ENCODE results near the gene CMTM4. TPM values are rescaled to one million over a fixed set of nuclear protein-coding genes. Genes with fewer than 3 reads are reported as not detected.

The CMTM4 gene
- polyA plus RNA-seq, 1 donor (not counting 4 experiments of a cell fraction or from before 2014, with no cell fraction given), result 23.1 TPM

GRCh38 chr16:66699898-66700297 is 3.4 kb upstream of the CMTM4 start:
- Histone ChIP-seq H2AFZ (ENCODE audit: control insufficient read depth, low read length) (no peak overlapping the region), H3K4me2 (ENCODE audit: control insufficient read depth, extremely low read depth, insufficient read depth, low read depth, low read length) (no peak overlapping the region), H3K9me1 (ENCODE audit: control insufficient read depth, extremely low read depth, insufficient read depth, low read length) (no peaks in the 10 kb centered on the region), H4K20me1 (ENCODE audit: control insufficient read depth, extremely low read depth, insufficient read depth, low read length) (no peaks in the 10 kb centered on the region), H3K9ac (ENCODE audit: control insufficient read depth, extremely low read depth, insufficient read depth, low read length) (no peak overlapping the region), H3K4me1 (ENCODE audit: control insufficient read depth, extremely low read depth, insufficient read depth, low read length) (peaks cover 18% of the 10 kb centered on the region), H3K9me3 (ENCODE audit: control insufficient read depth, low read depth, low read length) (no peaks in the 10 kb centered on the region), H3K27ac (ENCODE audit: control insufficient read depth, insufficient read depth, low read length) (no peak overlapping the region), H3K79me2 (ENCODE audit: control insufficient read depth, insufficient read depth, low read length) (peaks cover 12% of the 10 kb centered on the region), H3K36me3 (ENCODE audit: control insufficient read depth in 2 of 2, extremely low read depth in 1 of 2, insufficient read depth in 2 of 2, low read length in 2 of 2) (no peaks in the 10 kb centered on the region), H3K4me3 (ENCODE audit: control insufficient read depth in 2 of 3, extremely low read depth in 1 of 3, insufficient read depth in 2 of 3, low read depth in 1 of 3, low read length in 3 of 3) (no peak overlapping the region), H3K27me3 (ENCODE audit: control insufficient read depth, extremely low read depth, insufficient read depth, low read length) (no peaks in the 10 kb centered on the region)
- FAIRE-seq, result no peak
- no peak for DNase-seq (ENCODE audit: low read depth, low spot score)
- TF ChIP-seq CTCF (optimal IDR thresholded peaks at IDR 0.05 in 1 of 3, IDR thresholded peaks at IDR 0.05 in 1 of 3, conservative IDR thresholded peaks at IDR 0.05 in 1 of 3; ENCODE audit: extremely low read depth in 1 of 3, insufficient read depth in 2 of 3, low read length in 3 of 3) (no peak), EZH2 (IDR thresholded peaks at IDR 0.05; ENCODE audit: low read length) (no peak)
- dilution Hi-C loops (cut with MboI; ENCODE audit: extremely low pct_ligation_motif_present, low sequenced_read_pairs), result no loop called here

- DNase-seq (ENCODE audit: low read depth, low spot score) (no peak), FAIRE-seq (no peak)
- Histone ChIP-seq H3K9me3 (ENCODE audit: control insufficient read depth, low read depth, low read length) (no peaks in the 10 kb centered on the region), H2AFZ (ENCODE audit: control insufficient read depth, low read length) (no peak overlapping the region), H3K4me2 (ENCODE audit: control insufficient read depth, extremely low read depth, insufficient read depth, low read depth, low read length) (no peak overlapping the region), H3K4me1 (ENCODE audit: control insufficient read depth, extremely low read depth, insufficient read depth, low read length) (peaks cover 12% of the 10 kb centered on the region), H3K27me3 (ENCODE audit: control insufficient read depth, extremely low read depth, insufficient read depth, low read length) (no peaks in the 10 kb centered on the region), H3K79me2 (ENCODE audit: control insufficient read depth, insufficient read depth, low read length) (peaks cover 23% of the 10 kb centered on the region), H3K9me1 (ENCODE audit: control insufficient read depth, extremely low read depth, insufficient read depth, low read length) (no peaks in the 10 kb centered on the region), H3K9ac (ENCODE audit: control insufficient read depth, extremely low read depth, insufficient read depth, low read length) (no peak overlapping the region), H4K20me1 (ENCODE audit: control insufficient read depth, extremely low read depth, insufficient read depth, low read length) (no peaks in the 10 kb centered on the region), H3K4me3 (ENCODE audit: control insufficient read depth in 2 of 3, extremely low read depth in 1 of 3, insufficient read depth in 2 of 3, low read depth in 1 of 3, low read length in 3 of 3) (no peak overlapping the region), H3K27ac (ENCODE audit: control insufficient read depth, insufficient read depth, low read length) (no peak overlapping the region), H3K36me3 (ENCODE audit: control insufficient read depth in 2 of 2, extremely low read depth in 1 of 2, insufficient read depth in 2 of 2, low read length in 2 of 2) (no peaks in the 10 kb centered on the region)
- TF ChIP-seq EZH2 (IDR thresholded peaks at IDR 0.05; ENCODE audit: low read length) (no peak), CTCF (optimal IDR thresholded peaks at IDR 0.05 in 1 of 3, IDR thresholded peaks at IDR 0.05 in 1 of 3, conservative IDR thresholded peaks at IDR 0.05 in 1 of 3; ENCODE audit: extremely low read depth in 1 of 3, insufficient read depth in 2 of 3, low read length in 3 of 3) (no peak)
- dilution Hi-C loops (cut with MboI; ENCODE audit: extremely low pct_ligation_motif_present, low sequenced_read_pairs), result no loop called here
These were observed 1.5 kb upstream of the CMTM4 start for GRCh38 chr16:66698046-66698445.
